Hematopoietic multipotent progenitor cell treated with erythropoietin and hydrocortisone succinate and interleukin-3 and kit ligand, for 15 days (in vitro differentiated cells): ENCODE data around the gene DBN1.
A peak's percentile ranks its signal among the peaks of the same experiment; 100 is the strongest.

Source experiments
- DNase-seq: peaks from one replicate; pipeline ENCODE4 v3.0.0-alpha.2; 2015; ENCODE audit warnings: low spot score

Gene DBN1

GRCh38 chr5:177504086-177505056, 30.9 kb upstream of the DBN1 start:
- DNase-seq, result no peak

GRCh38 chr5:177503351-177504085, 30.1 kb upstream of the DBN1 start:
- no peak for DNase-seq

- DNase-seq, result no peak
Observed at GRCh38 chr5:177502886-177503285, 29.5 kb upstream of the DBN1 start.

GRCh38 chr5:177501874-177502678, 28.6 kb upstream of the DBN1 start:
- DNase-seq, result no peak

- DNase-seq, result peak; percentile 85
Observed at GRCh38 chr5:177500685-177501522, 27.5 kb upstream of the DBN1 start.

- DNase-seq, result no peak
Observed at GRCh38 chr5:177499842-177500241, 26.4 kb upstream of the DBN1 start.

GRCh38 chr5:177498013-177498787, 24.8 kb upstream of the DBN1 start:
- DNase-seq, result peak; percentile 60

- DNase-seq, result peak; percentile 96
Observed at GRCh38 chr5:177497292-177498012, 24.0 kb upstream of the DBN1 start, which contains the start of gene PDLIM7. Gene PDLIM7 (minus strand): TSS chr5:177497604. CDS start chr5:177496512, 1,092 bp downstream.

- no peak for DNase-seq
Observed at GRCh38 chr5:177496727-177497291, 23.4 kb upstream of the DBN1 start.

GRCh38 chr5:177496070-177496726, 22.8 kb upstream of the DBN1 start:
- no peak for DNase-seq

GRCh38 chr5:177495243-177496060, 22.0 kb upstream of the DBN1 start:
- DNase-seq, result no peak

GRCh38 chr5:177494346-177495195, 21.1 kb upstream of the DBN1 start:
- DNase-seq, result no peak

- DNase-seq, result no peak
Observed at GRCh38 chr5:177493795-177494345, 20.4 kb upstream of the DBN1 start.

GRCh38 chr5:177492841-177493240, 19.4 kb upstream of the DBN1 start:
- no peak for DNase-seq

GRCh38 chr5:177491983-177492746, 18.7 kb upstream of the DBN1 start:
- no peak for DNase-seq

- DNase-seq, result peak; percentile 53
Observed at GRCh38 chr5:177491429-177491945, 18.1 kb upstream of the DBN1 start.
